ENCODE data around the gene FAM193A. TPM values are rescaled to one million over a fixed set of nuclear protein-coding genes. Genes with fewer than 3 reads are reported as not detected.

FAM193A gene
- total RNA-seq, 1 donor from 2014 or later: 28.9 TPM

DNA sequence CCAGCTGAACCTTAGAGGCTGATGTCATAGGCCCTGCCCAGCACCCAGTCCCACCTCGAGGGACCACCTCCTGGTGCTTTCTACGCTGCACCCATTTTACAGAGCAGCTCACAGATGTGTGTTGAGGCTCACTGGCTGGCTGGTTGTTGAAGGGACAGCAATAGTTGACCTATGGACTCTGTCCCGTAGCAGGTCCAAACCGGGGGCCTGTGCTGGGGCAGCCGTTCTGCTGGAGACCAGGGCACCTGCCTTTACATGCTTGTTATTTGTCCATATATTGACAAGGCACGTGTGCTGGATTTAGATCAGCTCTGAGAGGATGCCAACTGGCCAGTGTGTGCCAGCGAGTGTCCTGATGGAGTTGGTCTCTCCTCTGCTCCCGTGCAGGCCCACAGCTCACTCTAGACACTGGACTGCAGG is 161.6 kb downstream of the FAM193A start:
- DNase-seq (no peak), ATAC-seq (no peak)
- TF ChIP-seq, protein P1, sequence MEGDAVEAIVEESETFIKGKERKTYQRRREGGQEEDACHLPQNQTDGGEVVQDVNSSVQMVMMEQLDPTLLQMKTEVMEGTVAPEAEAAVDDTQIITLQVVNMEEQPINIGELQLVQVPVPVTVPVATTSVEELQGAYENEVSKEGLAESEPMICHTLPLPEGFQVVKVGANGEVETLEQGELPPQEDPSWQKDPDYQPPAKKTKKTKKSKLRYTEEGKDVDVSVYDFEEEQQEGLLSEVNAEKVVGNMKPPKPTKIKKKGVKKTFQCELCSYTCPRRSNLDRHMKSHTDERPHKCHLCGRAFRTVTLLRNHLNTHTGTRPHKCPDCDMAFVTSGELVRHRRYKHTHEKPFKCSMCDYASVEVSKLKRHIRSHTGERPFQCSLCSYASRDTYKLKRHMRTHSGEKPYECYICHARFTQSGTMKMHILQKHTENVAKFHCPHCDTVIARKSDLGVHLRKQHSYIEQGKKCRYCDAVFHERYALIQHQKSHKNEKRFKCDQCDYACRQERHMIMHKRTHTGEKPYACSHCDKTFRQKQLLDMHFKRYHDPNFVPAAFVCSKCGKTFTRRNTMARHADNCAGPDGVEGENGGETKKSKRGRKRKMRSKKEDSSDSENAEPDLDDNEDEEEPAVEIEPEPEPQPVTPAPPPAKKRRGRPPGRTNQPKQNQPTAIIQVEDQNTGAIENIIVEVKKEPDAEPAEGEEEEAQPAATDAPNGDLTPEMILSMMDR (IDR thresholded peaks at IDR 0.05): no peak
- intact Hi-C loops (cut with DNase I): no loop called here
- no peaks in the 10 kb centered on the region for H3K4me1 ChIP-seq
- H3K4me3 ChIP-seq: no peak overlapping the region
- H3K9me3 ChIP-seq: no peaks in the 10 kb centered on the region
- no peaks in the 10 kb centered on the region for H3K27me3 ChIP-seq
- H3K36me3 ChIP-seq: peaks cover 97% of the 10 kb centered on the region
- H3K27ac ChIP-seq: no peak overlapping the region

DNA sequence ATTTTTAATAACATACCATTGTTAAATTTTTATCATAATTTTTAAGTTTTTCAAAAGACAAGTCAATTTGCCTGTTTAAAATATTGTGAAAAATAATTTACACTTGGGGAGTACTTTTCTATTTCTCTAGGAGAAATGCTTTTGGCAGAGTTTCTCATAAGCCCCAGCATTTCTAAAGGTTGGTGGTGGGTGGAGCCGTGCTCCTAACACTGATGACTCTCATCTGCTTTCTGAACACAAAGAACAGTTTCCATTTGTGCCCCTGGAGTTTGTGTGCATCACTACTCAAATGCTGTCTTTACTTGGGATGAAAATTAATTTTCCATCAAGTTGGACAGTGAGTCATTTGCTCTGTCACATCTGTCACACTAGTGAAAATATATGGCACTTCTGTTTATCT is 162.1 kb downstream of the FAM193A start:
- Histone ChIP-seq H3K27me3 (no peaks in the 10 kb centered on the region), H3K27ac (no peak overlapping the region), H3K4me3 (no peak overlapping the region), H3K9me3 (no peaks in the 10 kb centered on the region), H3K4me1 (no peaks in the 10 kb centered on the region), H3K36me3 (peaks cover 97% of the 10 kb centered on the region)
- ATAC-seq: no peak
- intact Hi-C loops (cut with DNase I): no loop called here
- TF ChIP-seq, protein P1 (IDR thresholded peaks at IDR 0.05): no peak
- DNase-seq: no peak

DNA sequence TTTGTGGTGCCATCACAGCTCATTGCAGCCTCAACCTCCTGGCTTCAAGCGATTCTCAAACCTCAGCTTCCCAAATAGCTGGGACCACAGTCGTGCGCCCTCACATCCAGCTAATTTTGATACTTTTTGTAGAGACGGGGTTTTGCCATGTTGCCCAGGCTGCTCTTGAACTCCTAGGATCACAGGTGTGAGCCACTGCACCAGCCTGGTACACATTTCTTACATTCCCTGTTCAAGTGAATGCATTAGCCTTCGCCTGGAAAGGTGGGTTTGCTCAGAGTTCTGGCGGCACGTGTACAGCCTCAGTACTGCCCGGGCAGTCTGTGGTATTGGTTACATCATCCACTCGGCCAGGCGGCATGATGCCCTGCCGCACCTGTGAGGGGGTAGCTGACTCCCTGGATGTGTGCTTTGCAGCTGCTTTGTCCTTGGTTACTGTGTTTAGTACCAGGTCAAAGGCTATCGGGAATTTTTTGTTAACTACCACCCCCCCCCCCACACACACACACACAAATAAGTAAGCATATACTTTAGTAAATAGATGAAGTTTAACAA is 162.6 kb downstream of the FAM193A start:
- Histone ChIP-seq H3K27me3 (no peaks in the 10 kb centered on the region), H3K27ac (no peak overlapping the region), H3K36me3 (peaks cover 97% of the 10 kb centered on the region), H3K4me1 (no peaks in the 10 kb centered on the region), H3K9me3 (no peaks in the 10 kb centered on the region), H3K4me3 (no peak overlapping the region)
- ATAC-seq (no peak), DNase-seq (no peak)
- TF ChIP-seq, protein P1 (IDR thresholded peaks at IDR 0.05): no peak
- intact Hi-C loops (cut with DNase I): no loop called here

DNA sequence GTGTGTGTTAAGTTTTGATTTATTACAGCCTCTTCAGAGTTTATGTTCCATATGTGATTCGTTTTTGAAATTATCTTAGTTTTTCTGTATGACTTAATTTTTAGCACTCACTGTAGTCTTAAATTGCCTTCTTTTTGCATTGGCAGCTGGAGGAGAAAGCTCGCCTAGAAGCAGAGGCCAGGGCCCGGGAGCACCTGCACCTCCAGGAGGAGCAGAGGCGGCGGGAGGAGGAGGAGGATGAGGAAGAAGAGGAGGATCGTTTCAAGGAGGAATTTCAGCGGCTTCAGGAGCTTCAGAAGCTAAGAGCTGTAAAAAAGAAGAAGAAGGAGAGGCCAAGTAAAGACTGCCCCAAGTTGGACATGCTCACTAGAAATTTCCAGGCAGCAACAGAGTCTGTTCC is 163.1 kb downstream of the FAM193A start:
- Histone ChIP-seq H3K4me3 (no peak overlapping the region), H3K36me3 (peaks cover 97% of the 10 kb centered on the region), H3K4me1 (no peaks in the 10 kb centered on the region), H3K27me3 (no peaks in the 10 kb centered on the region), H3K27ac (no peak overlapping the region), H3K9me3 (no peaks in the 10 kb centered on the region)
- ATAC-seq (no peak), DNase-seq (no peak)
- TF ChIP-seq, protein P1 (IDR thresholded peaks at IDR 0.05): no peak
- intact Hi-C loops (cut with DNase I): no loop called here

DNA sequence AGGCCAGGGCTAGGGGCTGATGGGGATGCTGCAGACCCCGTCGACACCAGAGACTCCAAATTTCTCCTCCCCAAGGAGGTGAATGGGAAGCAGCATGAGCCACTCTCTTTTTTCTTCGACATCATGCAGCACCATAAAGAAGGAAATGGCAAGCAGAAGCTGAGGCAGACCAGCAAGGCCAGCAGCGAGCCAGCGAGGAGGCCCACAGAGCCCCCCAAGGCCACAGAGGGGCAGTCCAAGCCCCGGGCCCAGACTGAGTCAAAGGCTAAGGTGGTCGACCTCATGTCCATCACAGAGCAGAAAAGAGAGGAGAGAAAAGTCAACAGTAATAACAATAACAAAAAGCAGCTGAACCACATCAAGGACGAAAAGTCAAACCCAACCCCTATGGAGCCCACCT is 163.6 kb downstream of the FAM193A start:
- intact Hi-C loops (cut with DNase I): no loop called here
- H3K27ac ChIP-seq: no peak overlapping the region
- peaks cover 97% of the 10 kb centered on the region for H3K36me3 ChIP-seq
- no peaks in the 10 kb centered on the region for H3K9me3 ChIP-seq
- no peaks in the 10 kb centered on the region for H3K27me3 ChIP-seq
- H3K4me1 ChIP-seq: no peaks in the 10 kb centered on the region
- TF ChIP-seq, protein P1 (IDR thresholded peaks at IDR 0.05): no peak
- DNase-seq (no peak), ATAC-seq (no peak)
- H3K4me3 ChIP-seq: no peak overlapping the region

DNA sequence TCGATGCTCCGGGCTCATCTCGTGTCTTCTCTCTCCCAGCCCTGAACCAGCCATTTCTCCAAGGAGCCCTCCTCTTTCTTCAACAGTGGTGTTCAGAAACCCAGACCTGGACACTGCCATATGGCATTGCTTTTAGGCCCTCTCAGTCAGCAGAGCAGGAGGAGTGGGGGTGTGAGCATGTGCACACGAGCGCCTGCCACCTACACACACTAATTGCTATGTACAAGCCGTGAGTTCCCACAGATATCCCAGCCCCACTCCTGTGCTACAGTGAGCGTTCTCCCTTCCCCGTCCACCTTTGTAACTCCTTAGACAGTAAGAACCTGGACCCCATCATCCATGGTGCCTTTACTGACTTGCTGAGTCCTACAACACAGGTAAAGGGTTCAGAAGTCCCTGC is 165.9 kb downstream of the FAM193A start:
- H3K27ac ChIP-seq: no peak overlapping the region
- H3K27me3 ChIP-seq: no peaks in the 10 kb centered on the region
- H3K4me3 ChIP-seq: no peak overlapping the region
- DNase-seq (no peak), ATAC-seq (no peak)
- H3K4me1 ChIP-seq: no peaks in the 10 kb centered on the region
- intact Hi-C loops (cut with DNase I): no loop called here
- TF ChIP-seq, protein P1 (IDR thresholded peaks at IDR 0.05): no peak
- H3K9me3 ChIP-seq: no peaks in the 10 kb centered on the region
- peaks cover 87% of the 10 kb centered on the region for H3K36me3 ChIP-seq

Data from upper lobe of right lung (tissue), 1 donor.